MM.1S (cell line): ENCODE measurements around the gene CDK6.

ENCODE experiments used
- DNase-seq: peaks from one replicate; pipeline ENCODE4 v3.0.0-alpha.2; 2015
- H2AFZ ChIP-seq: fragments of 300-600 bp; sonication (generic); 2 replicates; pipeline ENCODE4 v1.6.0; 2016; ENCODE audit warnings: antibody characterized with exemption, low read length
- H3F3A ChIP-seq: fragments of 300-600 bp; sonication (generic); 2 replicates; pipeline ENCODE4 v1.6.1; 2016; ENCODE audit warnings: mild to moderate bottlenecking, antibody characterized with exemption, low read length, moderate library complexity, mixed read lengths; ENCODE audit not compliant: insufficient read depth
- H3K27ac ChIP-seq: fragments of 300-600 bp; sonication (generic); 2 replicates; pipeline ENCODE4 v1.5.1; 2016; ENCODE audit warnings: mild to moderate bottlenecking, low read length
- H3K27me3 ChIP-seq: fragments of 300-600 bp; sonication (generic); replicated peaks from 2 replicates; pipeline ENCODE4 v1.6.0; 2016; ENCODE audit warnings: low read length; ENCODE audit not compliant: insufficient read depth
- H3K36me3 ChIP-seq: fragments of 300-600 bp; sonication (generic); replicated peaks from 2 replicates; pipeline ENCODE4 v1.6.1; 2016; ENCODE audit warnings: mild to moderate bottlenecking, low read length, mixed read lengths; ENCODE audit not compliant: insufficient read depth
- H3K4me1 ChIP-seq: fragments of 300-600 bp; sonication (generic); 2 replicates; pipeline ENCODE4 v1.6.1; 2016; ENCODE audit warnings: low read length, mixed read lengths
- H3K4me2 ChIP-seq: fragments of 300-600 bp; sonication (generic); 2 replicates; pipeline ENCODE4 v1.6.0; 2016; ENCODE audit warnings: low read depth, low read length
- H3K4me3 ChIP-seq: fragments of 300-600 bp; sonication (generic); 2 replicates; pipeline ENCODE4 v1.5.1; 2016; ENCODE audit warnings: low read length, mixed read lengths
- H3K79me2 ChIP-seq: fragments of 300-600 bp; sonication (generic); 2 replicates; pipeline ENCODE4 v1.6.1; 2016; ENCODE audit warnings: mixed run types, low read length, mixed read lengths
- H3K9ac ChIP-seq: fragments of 300-600 bp; sonication (generic); 2 replicates; pipeline ENCODE4 v1.6.1; 2016; ENCODE audit warnings: low read length, mixed read lengths
- H3K9me2 ChIP-seq: fragments of 300-600 bp; sonication (generic); replicated peaks from 2 replicates; pipeline ENCODE4 v1.6.1; 2016; ENCODE audit warnings: mild to moderate bottlenecking, low read length, mixed read lengths; ENCODE audit not compliant: insufficient read depth
- H3K9me3 ChIP-seq: fragments of 300-600 bp; sonication (generic); replicated peaks from 2 replicates; pipeline ENCODE4 v1.6.1; 2016; ENCODE audit warnings: mild to moderate bottlenecking, low read length, mixed read lengths; ENCODE audit not compliant: insufficient read depth
- H4K20me1 ChIP-seq: fragments of 300-600 bp; sonication (generic); 2 replicates; pipeline ENCODE4 v1.6.1; 2016; ENCODE audit warnings: mild to moderate bottlenecking, low read length, moderate library complexity, mixed read lengths; ENCODE audit not compliant: insufficient read depth
- EZH2 ChIP-seq: fragments of 300-600 bp; sonication (generic); optimal IDR thresholded peaks from 2 replicates; pipeline ENCODE3; 2017; ENCODE audit warnings: low read depth, mild to moderate bottlenecking, antibody characterized with exemption, low read length, mixed read lengths
- EZH2phosphoT487 ChIP-seq: fragments of 300-600 bp; sonication (generic); IDR thresholded peaks from 2 replicates; pipeline ENCODE4 v1.6.1; 2018; ENCODE audit warnings: antibody characterized with exemption, low read length
- TF ChIP-seq, protein P1 (sequence below): fragments of 300-600 bp; sonication (generic); IDR thresholded peaks from 2 replicates; pipeline ENCODE4 v1.5.1; 2016; ENCODE audit warnings: antibody characterized with exemption, low read length, mixed read lengths

CDK6 gene

DNA sequence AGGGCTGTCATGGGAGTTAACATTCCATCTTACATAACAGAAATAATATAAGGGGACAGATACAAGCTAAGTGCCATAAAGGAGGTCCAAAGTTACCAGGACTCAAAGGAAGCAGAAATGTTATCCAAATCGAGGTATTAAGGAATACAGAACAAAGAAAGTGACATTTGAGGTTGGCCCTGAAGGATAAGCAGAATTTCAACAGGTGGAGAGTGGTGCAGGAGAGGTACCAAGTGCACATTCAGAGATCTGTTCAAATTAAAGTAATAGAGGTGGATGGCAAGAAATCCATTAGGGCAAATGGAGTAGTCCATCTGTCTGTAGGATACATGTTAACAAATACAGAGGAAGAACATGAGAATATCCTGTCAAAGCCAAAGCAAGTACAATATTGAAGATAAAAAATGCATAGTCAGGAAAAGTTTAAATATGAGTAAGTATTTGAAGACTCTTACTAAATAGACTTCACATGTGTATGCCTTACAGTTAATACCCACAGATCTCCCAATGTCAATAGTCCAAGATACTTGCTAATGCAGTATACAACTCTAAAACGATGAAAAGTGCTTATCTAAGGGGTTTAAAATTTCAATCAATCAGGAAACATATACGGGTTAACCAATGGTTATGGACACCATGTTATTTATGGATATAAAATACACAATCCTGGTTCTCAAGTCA lies 10.0 kb downstream of the CDK6 start:
- Histone ChIP-seq H3K9me2 (no peaks in the 10 kb centered on the region), H3K79me2 (peaks cover 100% of the 10 kb centered on the region), H3K27ac (no peak overlapping the region), H3K36me3 (peaks cover 3% of the 10 kb centered on the region; the same call in 1 of the 2 replicates), H3K4me3 (no peak overlapping the region), H3K4me2 (no peak overlapping the region), H4K20me1 (no peaks in the 10 kb centered on the region), H2AFZ (no peak overlapping the region), H3K27me3 (no peaks in the 10 kb centered on the region), H3K4me1 (peaks cover 31% of the 10 kb centered on the region), H3K9ac (no peak overlapping the region), H3F3A (peaks cover 3% of the 10 kb centered on the region; the same call in 1 of the 2 replicates), H3K9me3 (no peaks in the 10 kb centered on the region)
- DNase-seq, result no peak
- TF ChIP-seq EZH2, result no peak
- TF ChIP-seq, protein P1, sequence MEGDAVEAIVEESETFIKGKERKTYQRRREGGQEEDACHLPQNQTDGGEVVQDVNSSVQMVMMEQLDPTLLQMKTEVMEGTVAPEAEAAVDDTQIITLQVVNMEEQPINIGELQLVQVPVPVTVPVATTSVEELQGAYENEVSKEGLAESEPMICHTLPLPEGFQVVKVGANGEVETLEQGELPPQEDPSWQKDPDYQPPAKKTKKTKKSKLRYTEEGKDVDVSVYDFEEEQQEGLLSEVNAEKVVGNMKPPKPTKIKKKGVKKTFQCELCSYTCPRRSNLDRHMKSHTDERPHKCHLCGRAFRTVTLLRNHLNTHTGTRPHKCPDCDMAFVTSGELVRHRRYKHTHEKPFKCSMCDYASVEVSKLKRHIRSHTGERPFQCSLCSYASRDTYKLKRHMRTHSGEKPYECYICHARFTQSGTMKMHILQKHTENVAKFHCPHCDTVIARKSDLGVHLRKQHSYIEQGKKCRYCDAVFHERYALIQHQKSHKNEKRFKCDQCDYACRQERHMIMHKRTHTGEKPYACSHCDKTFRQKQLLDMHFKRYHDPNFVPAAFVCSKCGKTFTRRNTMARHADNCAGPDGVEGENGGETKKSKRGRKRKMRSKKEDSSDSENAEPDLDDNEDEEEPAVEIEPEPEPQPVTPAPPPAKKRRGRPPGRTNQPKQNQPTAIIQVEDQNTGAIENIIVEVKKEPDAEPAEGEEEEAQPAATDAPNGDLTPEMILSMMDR, result no peak
- TF ChIP-seq EZH2phosphoT487, result no peak

DNA sequence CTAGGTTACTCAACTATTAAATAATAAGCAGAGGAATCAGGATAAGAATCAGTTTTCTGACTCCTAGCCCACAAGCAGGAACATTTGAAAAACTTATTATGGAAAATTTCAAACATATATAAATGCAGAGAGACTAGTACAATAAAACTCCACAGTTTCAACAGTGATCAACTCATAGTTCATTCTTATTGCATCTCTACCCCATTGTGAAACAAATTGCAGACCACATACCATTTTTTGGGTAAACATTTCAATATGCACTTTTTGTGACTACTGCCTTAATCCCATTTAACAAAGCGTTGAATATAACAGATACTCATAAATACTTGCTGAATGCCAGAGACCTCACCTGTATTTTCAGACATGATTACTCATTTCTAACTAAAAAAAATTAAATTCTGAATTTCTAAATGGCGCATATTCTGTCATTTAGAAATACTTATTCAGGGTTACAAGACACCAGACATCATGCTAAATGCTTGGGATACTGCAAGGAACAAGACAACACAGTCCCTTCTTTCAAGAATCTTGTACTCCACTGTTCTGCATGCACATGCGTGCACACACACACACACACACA lies 11.4 kb downstream of the CDK6 start:
- Histone ChIP-seq H3F3A (no peaks in the 10 kb centered on the region; the same call in 1 of the 2 replicates), H3K9me2 (no peaks in the 10 kb centered on the region), H3K9ac (no peak overlapping the region), H3K27me3 (no peaks in the 10 kb centered on the region), H4K20me1 (no peaks in the 10 kb centered on the region), H3K9me3 (no peaks in the 10 kb centered on the region), H3K4me2 (no peak overlapping the region), H3K4me3 (no peak overlapping the region), H3K4me1 (peaks cover 21% of the 10 kb centered on the region), H2AFZ (no peak overlapping the region), H3K36me3 (peaks cover 3% of the 10 kb centered on the region; the same call in 1 of the 2 replicates), H3K79me2 (peaks cover 100% of the 10 kb centered on the region), H3K27ac (no peak overlapping the region)
- TF ChIP-seq, protein P1, result no peak
- TF ChIP-seq EZH2 (no peak), EZH2phosphoT487 (no peak)
- DNase-seq, result no peak

DNA sequence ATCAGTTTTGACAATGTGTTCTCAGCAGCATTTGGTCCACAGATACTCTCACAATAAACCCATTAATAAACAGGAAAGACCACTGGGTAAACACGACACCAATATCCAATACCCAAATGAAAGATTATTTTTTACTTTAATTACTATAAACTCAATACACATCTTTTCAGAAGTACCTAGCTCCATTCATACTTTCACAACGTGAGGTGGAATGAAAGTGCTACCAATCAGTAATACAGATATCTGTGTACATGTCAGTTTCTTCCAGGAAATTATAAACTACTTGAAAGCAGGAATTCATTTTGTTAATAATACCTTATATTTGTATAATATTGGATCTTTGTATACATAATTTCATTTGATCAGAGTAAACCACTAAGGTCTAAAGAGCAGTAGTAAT lies 11.9 kb downstream of the CDK6 start:
- H3K27me3 ChIP-seq, result no peaks in the 10 kb centered on the region
- H3K79me2 ChIP-seq, result peaks cover 100% of the 10 kb centered on the region
- H3K4me1 ChIP-seq, result peaks cover 21% of the 10 kb centered on the region
- DNase-seq, result no peak
- peaks cover 3% of the 10 kb centered on the region; the same call in 1 of the 2 replicates for H3K36me3 ChIP-seq
- no peak for TF ChIP-seq EZH2
- TF ChIP-seq, protein P1, result no peak
- TF ChIP-seq EZH2phosphoT487, result no peak
- H3K9me2 ChIP-seq, result no peaks in the 10 kb centered on the region
- no peak overlapping the region for H3K4me3 ChIP-seq
- H4K20me1 ChIP-seq, result no peaks in the 10 kb centered on the region
- H3K9ac ChIP-seq, result no peak overlapping the region
- no peaks in the 10 kb centered on the region for H3K9me3 ChIP-seq
- no peaks in the 10 kb centered on the region for H3F3A ChIP-seq
- H3K4me2 ChIP-seq, result no peak overlapping the region
- H3K27ac ChIP-seq, result no peak overlapping the region
- no peak overlapping the region for H2AFZ ChIP-seq
